MG63 (cell line): ENCODE measurements around the gene HRAS. TPM values are rescaled to one million over a fixed set of nuclear protein-coding genes. Genes with fewer than 3 reads are reported as not detected.

Source experiments
- total RNA-seq: library from RNA; depleted of rRNA; stranded (reverse); fragments of >200 nt; shearing (Covaris generic); gene quantifications from 2 replicates; pipeline ENCODE4 v1.2.3, GENCODE V29; 2014; ENCODE audit warnings: low replicate concordance; rRNA removed

HRAS gene
- total RNA-seq, 1 experiment from 2014 or later: 207 TPM

Other genes with a start within 250 kb of the HRAS start
- 1.9 and 6.2 TPM in 2 replicates for gene PGGHG, start 246.4 kb downstream of the HRAS start, total RNA-seq
- gene IFITM5, start 236.1 kb downstream of the HRAS start, total RNA-seq: not detected in 2 replicates
- gene IFITM2, start 227.8 kb downstream of the HRAS start, total RNA-seq: 35.8 and 50.4 TPM in 2 replicates
- 26.5 and 62.6 TPM in 2 replicates for gene IFITM1, start 221.5 kb downstream of the HRAS start, total RNA-seq
- 62.7 and 85.0 TPM in 2 replicates for gene IFITM3, start 214.7 kb downstream of the HRAS start, total RNA-seq
- 27.5 and 49.8 TPM in 2 replicates for gene B4GALNT4, start 166.1 kb downstream of the HRAS start, total RNA-seq
- gene PKP3, start 141.4 kb downstream of the HRAS start, total RNA-seq: 7.6 and 24.1 TPM in 2 replicates
- gene SIGIRR, start 120.6 kb downstream of the HRAS start, total RNA-seq: 28.8 and 89.5 TPM in 2 replicates
- gene ANO9, start 93.6 kb downstream of the HRAS start, total RNA-seq: not detected in 2 replicates
- gene PTDSS2, start 85.3 kb downstream of the HRAS start, total RNA-seq: 30.2 and 43.3 TPM in 2 replicates
- 556 and 832 TPM in 2 replicates for gene RNH1, start 28.3 kb downstream of the HRAS start, total RNA-seq
- 0.63 TPM in 1 of 2 replicates, not detected in the other for gene LRRC56, start 2.0 kb upstream of the HRAS start, total RNA-seq
- 0.20 and 0.30 TPM in 2 replicates for gene LMNTD2, start 25.2 kb upstream of the HRAS start, total RNA-seq
- gene RASSF7, start 25.4 kb upstream of the HRAS start, total RNA-seq: 3.0 and 25.8 TPM in 2 replicates
- gene PHRF1, start 40.9 kb upstream of the HRAS start, total RNA-seq: 35.4 and 55.2 TPM in 2 replicates
- 9.1 and 10.1 TPM in 2 replicates for gene IRF7, start 80.4 kb upstream of the HRAS start, total RNA-seq
- gene CDHR5, start 89.4 kb upstream of the HRAS start, total RNA-seq: not detected in 2 replicates
- not detected in 2 replicates for gene SCT, start 91.6 kb upstream of the HRAS start, total RNA-seq
- gene DRD4, start 101.7 kb upstream of the HRAS start, total RNA-seq: not detected in 2 replicates
- gene DEAF1, start 159.6 kb upstream of the HRAS start, total RNA-seq: 14.8 and 34.6 TPM in 2 replicates
- gene TMEM80, start 160.2 kb upstream of the HRAS start, total RNA-seq: 32.4 and 98.7 TPM in 2 replicates
- 10.7 and 23.4 TPM in 2 replicates for gene EPS8L2, start 170.7 kb upstream of the HRAS start, total RNA-seq
- gene TALDO1, start 211.9 kb upstream of the HRAS start, total RNA-seq: 200 and 209 TPM in 2 replicates
- gene GATD1, start 241.9 kb upstream of the HRAS start, total RNA-seq: 46.1 and 80.1 TPM in 2 replicates